H9 (cell line): Measurements from ENCODE around the gene TGFB1I1. TPM values are rescaled to one million over a fixed set of nuclear protein-coding genes. Genes with fewer than 3 reads are reported as not detected.

Experiments used
- DNase-seq: peaks from one replicate; pipeline ENCODE4 v3.0.0-alpha.2; 2017
- H2AFZ ChIP-seq: one replicate; pipeline ENCODE4 v1.6.1; 2013; ENCODE audit warnings: mild to moderate bottlenecking, low read length, control low read depth, moderate library complexity
- H2AK5ac ChIP-seq: 2 replicates; pipeline ENCODE4 v1.6.1; 2013; ENCODE audit warnings: low read length, control low read depth, mixed read lengths; ENCODE audit not compliant: insufficient read length
- H2BK120ac ChIP-seq: one replicate; pipeline ENCODE4 v1.6.1; 2013; ENCODE audit warnings: low read depth, mild to moderate bottlenecking, low read length, control low read depth, inconsistent platforms; ENCODE audit not compliant: poor library complexity, severe bottlenecking
- H2BK12ac ChIP-seq: 2 replicates; pipeline ENCODE4 v1.6.1; 2013; ENCODE audit warnings: low read length, control low read depth, mixed read lengths, low read depth; ENCODE audit not compliant: insufficient read length
- H2BK15ac ChIP-seq: 2 replicates; pipeline ENCODE4 v1.6.1; 2013; ENCODE audit warnings: low read depth, low read length, control low read depth
- H2BK20ac ChIP-seq: one replicate; pipeline ENCODE4 v1.6.1; 2013; ENCODE audit warnings: low read depth, mild to moderate bottlenecking, low read length, control low read depth, inconsistent platforms; ENCODE audit not compliant: poor library complexity, severe bottlenecking
- H2BK5ac ChIP-seq: 2 replicates; pipeline ENCODE4 v1.6.1; 2013; ENCODE audit warnings: low read length, control low read depth, mixed read lengths; ENCODE audit not compliant: insufficient read length
- H3K14ac ChIP-seq: 2 replicates; pipeline ENCODE4 v1.6.1; 2013; ENCODE audit warnings: low read length, control low read depth; ENCODE audit not compliant: insufficient read depth
- H3K18ac ChIP-seq: 2 replicates; pipeline ENCODE4 v1.6.1; 2013; ENCODE audit warnings: low read depth, mild to moderate bottlenecking, mixed read lengths, low read length, control low read depth; ENCODE audit not compliant: insufficient read length
- H3K23ac ChIP-seq: 2 replicates; pipeline ENCODE4 v1.6.1; 2013; ENCODE audit warnings: low read length, control low read depth, mixed read lengths, low read depth; ENCODE audit not compliant: insufficient read length
- H3K23me2 ChIP-seq: 2 replicates; pipeline ENCODE4 v1.6.1; 2013; ENCODE audit warnings: low read depth, mild to moderate bottlenecking, mixed read lengths, low read length, control low read depth; ENCODE audit not compliant: insufficient read length, poor library complexity, severe bottlenecking
- H3K27ac ChIP-seq: 2 replicates; pipeline ENCODE4 v1.5.1; 2013; ENCODE audit warnings: low read length, control low read depth, mixed read lengths, low read depth; ENCODE audit not compliant: insufficient read length
- H3K27me3 ChIP-seq: 2 replicates; pipeline ENCODE4 v1.6.1; 2013; ENCODE audit warnings: low read length, control low read depth, inconsistent platforms; ENCODE audit not compliant: insufficient read depth
- H3K4ac ChIP-seq: 2 replicates; pipeline ENCODE4 v1.6.1; 2013; ENCODE audit warnings: low read depth, mild to moderate bottlenecking, control low read depth, inconsistent platforms, low read length, moderate library complexity
- H3K4me1 ChIP-seq: 2 replicates; pipeline ENCODE4 v1.6.1; 2013; ENCODE audit warnings: low read length, control low read depth, inconsistent platforms; ENCODE audit not compliant: insufficient read depth
- H3K4me2 ChIP-seq: 2 replicates; pipeline ENCODE4 v1.6.1; 2013; ENCODE audit warnings: low read length, control low read depth, mixed read lengths; ENCODE audit not compliant: insufficient read length, insufficient read depth
- H3K56ac ChIP-seq: 2 replicates; pipeline ENCODE4 v1.6.1; 2013; ENCODE audit warnings: low read depth, mild to moderate bottlenecking, mixed read lengths, low read length, control low read depth; ENCODE audit not compliant: insufficient read length
- H3K79me1 ChIP-seq: 2 replicates; pipeline ENCODE4 v1.6.1; 2013; ENCODE audit warnings: low read depth, mild to moderate bottlenecking, moderate library complexity, low read length, control low read depth, inconsistent platforms; ENCODE audit not compliant: insufficient read depth, poor library complexity, severe bottlenecking
- H3K79me2 ChIP-seq: 2 replicates; pipeline ENCODE4 v1.6.1; 2013; ENCODE audit warnings: low read length, control low read depth, inconsistent platforms; ENCODE audit not compliant: insufficient read depth
- H3K9ac ChIP-seq: 2 replicates; pipeline ENCODE4 v1.6.1; 2013; ENCODE audit warnings: low read length, control low read depth, mixed read lengths; ENCODE audit not compliant: insufficient read length; ENCODE audit errors: extremely low read depth
- H3K9me3 ChIP-seq: one replicate; pipeline ENCODE4 v1.6.1; 2013; ENCODE audit warnings: low read depth, low read length, inconsistent platforms; ENCODE audit not compliant: control insufficient read depth
- H3T11ph ChIP-seq: one replicate; pipeline ENCODE4 v1.6.1; 2013; ENCODE audit warnings: mild to moderate bottlenecking, low read length, control low read depth, inconsistent platforms
- H4K20me1 ChIP-seq: one replicate; pipeline ENCODE4 v1.6.1; 2013; ENCODE audit not compliant: control insufficient read depth, insufficient read length, insufficient read depth
- H4K5ac ChIP-seq: 2 replicates; pipeline ENCODE4 v1.6.1; 2013; ENCODE audit warnings: low read depth, mild to moderate bottlenecking, mixed read lengths, low read length, control low read depth; ENCODE audit not compliant: insufficient read length
- H4K8ac ChIP-seq: replicated peaks from 2 replicates; pipeline ENCODE4 v1.6.1; 2013; ENCODE audit warnings: low read length, control low read depth, mixed read lengths, low read depth; ENCODE audit not compliant: insufficient read length
- H4K91ac ChIP-seq: 2 replicates; pipeline ENCODE4 v1.6.1; 2013; ENCODE audit warnings: low read depth, mild to moderate bottlenecking, moderate library complexity, mixed read lengths, low read length, control low read depth; ENCODE audit not compliant: insufficient read length
- H3K27ac Mint-ChIP-seq, 3 experiments: 2 replicates in 2 of 3; 3 replicates in 1 of 3; pipeline ENCODE4 v1.8.0; 2020 to 2021; ENCODE audit warnings: mixed read lengths in 3 of 3, mild to moderate bottlenecking in 1 of 3, moderate library complexity in 1 of 3
- H3K27me3 Mint-ChIP-seq: 2 replicates; pipeline ENCODE4 v1.8.0; 2021; ENCODE audit warnings: low read depth, mild to moderate bottlenecking, moderate library complexity, mixed read lengths
- H3K36me3 Mint-ChIP-seq, 3 experiments: 2 replicates in 2 of 3; 3 replicates in 1 of 3; pipeline ENCODE4 v1.8.0; 2020 to 2021; ENCODE audit warnings: low read depth in 3 of 3, mixed read lengths in 3 of 3; ENCODE audit not compliant: insufficient read depth in 1 of 3
- H3K4me1 Mint-ChIP-seq, 2 experiments: 2 replicates each; pipeline ENCODE4 v1.8.0; 2020; ENCODE audit warnings: mixed read lengths in 2 of 2
- H3K4me3 Mint-ChIP-seq, 2 experiments: 2 replicates in 1 of 2; 3 replicates in 1 of 2; pipeline ENCODE4 v1.8.0; 2020 to 2021; ENCODE audit warnings: mild to moderate bottlenecking in 2 of 2, mixed read lengths in 2 of 2, moderate library complexity in 1 of 2
- H3K9me3 Mint-ChIP-seq, 2 experiments: 2 replicates in 1 of 2; 3 replicates in 1 of 2; pipeline ENCODE4 v1.8.0; 2020; ENCODE audit warnings: mild to moderate bottlenecking in 2 of 2, mixed read lengths in 2 of 2, moderate library complexity in 1 of 2
- WGBS: extraction: QIAGEN DNeasy Blood & Tissue Kit; methylation state at CpG from one replicate; pipeline ENCODE4 v1.1.7; 2013; ENCODE audit warnings: missing lambda C conversion rate, low lambda C conversion rate, mixed read lengths; ENCODE audit not compliant: insufficient read length; ENCODE audit errors: extremely low coverage; 5-methylcytosine and 5-hydroxymethylcytosine counted together
- total RNA-seq: library from RNA; stranded (reverse); gene quantifications from 2 replicates; pipeline ENCODE4 v1.2.1, GENCODE V29; 2021
- TF ChIP-seq, protein P1 (sequence below): fragments of 200-600 bp; sonication (generic); conservative IDR thresholded peaks from 3 replicates; pipeline ENCODE4 v1.8.0; 2021; ENCODE audit warnings: antibody characterized with exemption, mild to moderate bottlenecking

TGFB1I1 gene
- total RNA-seq, 1 experiment from 2014 or later: 15.4 TPM

GRCh38 chr16:31501226-31501965 is 29.4 kb downstream of the TGFB1I1 start:
- H2BK5ac ChIP-seq: no peak overlapping the region
- H3K56ac ChIP-seq: no peak overlapping the region
- no CpG with 5 or more reads among the region's 3 CpGs for WGBS
- no peaks in the 10 kb centered on the region for H4K20me1 ChIP-seq
- no peak overlapping the region for H3T11ph ChIP-seq
- no peak overlapping the region for H3K9ac ChIP-seq
- H4K5ac ChIP-seq: no peak overlapping the region
- H3K79me1 ChIP-seq: no peaks in the 10 kb centered on the region
- no peaks in the 10 kb centered on the region for H3K9me3 Mint-ChIP-seq
- peaks cover 18% of the 10 kb centered on the region in 2 experiments for H3K4me1 Mint-ChIP-seq
- H3K79me2 ChIP-seq: no peaks in the 10 kb centered on the region
- TF ChIP-seq, protein P1, sequence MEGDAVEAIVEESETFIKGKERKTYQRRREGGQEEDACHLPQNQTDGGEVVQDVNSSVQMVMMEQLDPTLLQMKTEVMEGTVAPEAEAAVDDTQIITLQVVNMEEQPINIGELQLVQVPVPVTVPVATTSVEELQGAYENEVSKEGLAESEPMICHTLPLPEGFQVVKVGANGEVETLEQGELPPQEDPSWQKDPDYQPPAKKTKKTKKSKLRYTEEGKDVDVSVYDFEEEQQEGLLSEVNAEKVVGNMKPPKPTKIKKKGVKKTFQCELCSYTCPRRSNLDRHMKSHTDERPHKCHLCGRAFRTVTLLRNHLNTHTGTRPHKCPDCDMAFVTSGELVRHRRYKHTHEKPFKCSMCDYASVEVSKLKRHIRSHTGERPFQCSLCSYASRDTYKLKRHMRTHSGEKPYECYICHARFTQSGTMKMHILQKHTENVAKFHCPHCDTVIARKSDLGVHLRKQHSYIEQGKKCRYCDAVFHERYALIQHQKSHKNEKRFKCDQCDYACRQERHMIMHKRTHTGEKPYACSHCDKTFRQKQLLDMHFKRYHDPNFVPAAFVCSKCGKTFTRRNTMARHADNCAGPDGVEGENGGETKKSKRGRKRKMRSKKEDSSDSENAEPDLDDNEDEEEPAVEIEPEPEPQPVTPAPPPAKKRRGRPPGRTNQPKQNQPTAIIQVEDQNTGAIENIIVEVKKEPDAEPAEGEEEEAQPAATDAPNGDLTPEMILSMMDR: no peak
- H3K4me3 Mint-ChIP-seq: no peak overlapping the region
- H3K27me3 Mint-ChIP-seq: no peaks in the 10 kb centered on the region
- H2BK12ac ChIP-seq: no peak overlapping the region
- H3K36me3 Mint-ChIP-seq: peaks cover 3 to 32% (median 24%) of the 10 kb centered on the region in 3 experiments; a peak in 6 of 7 replicates
- no peak overlapping the region for H3K23ac ChIP-seq
- no peak overlapping the region for H2AK5ac ChIP-seq
- H3K23me2 ChIP-seq: no peaks in the 10 kb centered on the region
- no peak overlapping the region for H2BK120ac ChIP-seq
- H3K9me3 ChIP-seq: no peaks in the 10 kb centered on the region
- H4K91ac ChIP-seq: no peak overlapping the region
- H3K4me2 ChIP-seq: peak overlapping the region; percentile 3
- no peak overlapping the region for H4K8ac ChIP-seq
- no peak for DNase-seq
- H3K14ac ChIP-seq: no peak overlapping the region
- H2BK15ac ChIP-seq: no peak overlapping the region
- no peak overlapping the region for H3K4ac ChIP-seq
- H2AFZ ChIP-seq: no peak overlapping the region
- peak overlapping the region in 2 of 3 experiments; percentile 67 to 78; a peak in 3 of 7 replicates for H3K27ac Mint-ChIP-seq
- no peaks in the 10 kb centered on the region for H3K27me3 ChIP-seq
- no peak overlapping the region for H3K18ac ChIP-seq
- peaks cover 6% of the 10 kb centered on the region; the same call in 1 of the 2 replicates for H3K4me1 ChIP-seq
- no peak overlapping the region for H2BK20ac ChIP-seq
- no peak overlapping the region for H3K27ac ChIP-seq
